ENCODE data around the gene ERG. TPM values are rescaled to one million over a fixed set of nuclear protein-coding genes. Genes with fewer than 3 reads are reported as not detected.

The ERG gene
- total and polyA plus RNA-seq, 2 of the 8 experiments (the other 6 are each of a cell fraction or from before 2014, with no cell fraction given): 1.0 to 3.0 TPM

DNA sequence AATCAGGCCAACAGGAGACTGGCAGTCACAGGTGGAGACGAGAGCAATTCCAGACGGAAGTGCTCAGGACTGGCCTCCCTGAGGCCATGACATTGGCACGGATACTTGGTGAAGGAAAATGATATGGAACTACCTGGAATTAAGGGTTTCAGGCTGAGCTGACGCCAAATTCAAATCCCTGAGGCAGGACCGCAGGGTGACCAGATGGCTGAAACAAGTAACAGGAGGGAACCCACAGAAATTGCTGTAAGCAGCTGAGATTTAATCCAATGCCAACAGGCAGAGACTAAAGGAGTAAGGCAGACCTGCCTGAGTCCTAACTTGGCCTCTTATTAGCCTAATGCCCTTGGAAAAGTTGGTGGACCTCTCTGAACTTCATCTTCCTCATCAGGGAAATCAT is 76.2 kb downstream of the ERG start (continued):
- TF ChIP-seq SRF (IDR thresholded peaks at IDR 0.05; ENCODE audit: low read depth, low read length) (no peak), CEBPB (IDR thresholded peaks at IDR 0.05; ENCODE audit: low read depth, low read length) (no peak), SIRT6 (IDR thresholded peaks at IDR 0.05; ENCODE audit: low read length) (no peak)

Data from H1 (cell line).